Upper lobe of left lung (tissue), 4 donors: ENCODE measurements around the gene RAP1GDS1.

ENCODE experiments used
- CTCF ChIP-seq, 6 experiments: fragments of 450-650 bp in 4 of 6; fragments of 200-600 bp in 2 of 6; sonication (generic) in 2 of 6; IDR thresholded peaks; one replicate each; pipeline ENCODE4 v1.5.1; 2016 to 2019; ENCODE audit warnings: antibody characterized with exemption in 6 of 6
- POLR2A ChIP-seq, 4 donors: fragments of 450-650 bp; IDR thresholded peaks; one replicate each; pipeline ENCODE4 v1.5.1; 2016 to 2017; ENCODE audit warnings: antibody characterized with exemption in 4 of 4, mild to moderate bottlenecking in 2 of 4
- POLR2AphosphoS5 ChIP-seq, 2 donors: sonication (generic); formaldehyde crosslinking; IDR thresholded peaks; one replicate each; pipeline ENCODE4 v1.5.1; 2017; ENCODE audit warnings: antibody characterized with exemption in 2 of 2

- TF ChIP-seq CTCF (IDR thresholded peaks at IDR 0.05) = no peak
- TF ChIP-seq POLR2A (IDR thresholded peaks at IDR 0.05) = no peak
- TF ChIP-seq POLR2AphosphoS5 (IDR thresholded peaks at IDR 0.05) = no peak
Observed at GRCh38 chr4:98314791-98315565, 53.8 kb downstream of the RAP1GDS1 start.
